ENCODE results near the gene DCT. TPM values are rescaled to one million over a fixed set of nuclear protein-coding genes. Genes with fewer than 3 reads are reported as not detected.
A peak's percentile ranks its signal among the peaks of the same experiment; 100 is the strongest.

The DCT gene
- polyA plus RNA-seq, 5 donors: 0.24 to 0.37 (median 0.35) TPM

DNA sequence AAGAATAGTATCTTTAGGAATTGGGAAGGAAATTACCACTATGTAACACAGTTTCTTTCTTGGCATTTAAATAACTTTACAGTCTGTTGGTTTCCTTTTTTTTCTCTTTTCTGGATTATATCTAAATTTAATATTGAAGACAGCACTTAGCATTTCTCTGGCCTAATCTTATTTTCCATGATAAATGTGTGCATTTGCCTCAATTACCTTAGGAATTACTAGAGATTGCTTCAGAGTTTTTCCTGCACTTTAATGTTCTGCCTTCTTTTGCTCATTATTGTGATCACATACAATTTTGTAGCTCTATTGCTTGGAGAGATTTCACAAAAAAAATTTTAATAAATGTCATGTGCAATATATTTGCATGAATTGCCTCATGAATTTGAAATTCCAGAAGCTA lies 25.1 kb downstream of the DCT start:
- DNase-seq: no peak

- no peak for DNase-seq
These were observed 34.7 kb downstream of the DCT start for GRCh38 chr13:94444826-94445225.

DNA sequence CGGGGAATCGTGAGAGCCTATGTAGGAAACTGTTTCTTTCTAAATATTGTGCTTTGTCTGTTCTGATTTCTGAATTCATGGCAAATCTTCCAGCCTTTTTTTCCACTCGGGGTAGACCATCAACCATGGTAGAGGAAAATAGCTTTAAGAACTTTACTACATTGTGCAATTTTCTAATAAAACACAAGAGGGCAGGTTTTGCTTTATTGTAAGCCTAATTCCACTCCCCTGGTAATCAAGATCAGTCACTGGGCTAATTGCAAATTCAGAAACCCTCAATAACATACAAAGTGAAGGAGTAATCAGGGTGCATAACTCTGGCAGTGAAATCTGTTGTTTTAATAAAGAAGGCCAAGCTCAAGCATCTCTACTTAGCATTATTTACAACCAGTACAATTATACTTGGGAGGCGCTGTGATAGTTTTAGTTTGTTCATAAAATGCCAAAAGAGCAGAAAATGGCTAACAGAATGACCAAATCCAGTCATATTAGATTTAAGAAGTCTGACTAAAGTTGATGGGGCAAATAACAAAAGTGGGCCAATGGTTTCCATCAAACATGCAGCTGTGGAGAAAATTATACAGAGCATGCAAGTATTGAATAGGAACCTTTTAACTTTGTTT lies 43.8 kb downstream of the DCT start:
- peak; percentile 33 to 64 for DNase-seq

DNA sequence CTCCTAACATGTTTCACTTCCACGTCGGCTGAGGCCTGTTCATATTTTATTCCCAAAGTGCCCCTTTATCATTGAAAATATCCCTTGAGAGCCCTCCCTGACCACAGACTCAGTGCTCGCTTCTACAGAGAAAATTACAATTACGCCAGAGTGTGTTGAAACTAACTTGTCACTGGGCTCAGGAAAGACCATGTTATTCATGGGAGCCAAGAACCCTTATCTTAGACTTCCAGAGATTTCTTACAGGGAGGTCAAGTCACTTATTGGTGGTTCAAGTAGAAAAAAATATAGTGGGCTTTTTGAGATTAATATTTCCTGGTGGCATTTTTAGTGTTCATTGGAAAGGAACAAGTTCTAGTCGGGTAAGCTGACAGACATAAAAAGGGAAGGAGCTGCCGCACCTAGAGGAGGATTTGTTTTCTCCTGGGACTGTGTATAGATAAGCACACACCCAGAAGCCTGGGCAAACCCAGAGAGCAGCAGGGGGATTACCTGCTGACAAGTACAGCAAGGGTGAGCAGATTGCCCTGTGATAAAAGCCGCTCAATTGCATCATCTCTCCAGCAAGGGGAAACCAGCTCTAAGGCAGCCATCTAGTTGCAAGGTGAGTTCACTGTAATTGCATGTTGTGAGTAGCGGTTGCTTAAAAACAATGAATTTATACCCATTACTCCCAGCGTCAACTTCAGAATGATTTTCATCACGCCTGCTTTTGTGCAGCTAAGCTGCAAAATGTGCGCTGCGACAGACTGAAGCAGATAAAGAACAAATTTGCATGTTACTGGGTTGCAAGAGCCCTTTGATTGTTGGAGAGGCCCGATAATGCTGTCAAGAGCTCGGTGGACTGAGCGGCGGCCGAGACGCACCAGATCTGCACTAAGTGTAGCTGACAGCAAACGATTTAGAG lies 46.2 kb downstream of the DCT start:
- no peak for DNase-seq

DNA sequence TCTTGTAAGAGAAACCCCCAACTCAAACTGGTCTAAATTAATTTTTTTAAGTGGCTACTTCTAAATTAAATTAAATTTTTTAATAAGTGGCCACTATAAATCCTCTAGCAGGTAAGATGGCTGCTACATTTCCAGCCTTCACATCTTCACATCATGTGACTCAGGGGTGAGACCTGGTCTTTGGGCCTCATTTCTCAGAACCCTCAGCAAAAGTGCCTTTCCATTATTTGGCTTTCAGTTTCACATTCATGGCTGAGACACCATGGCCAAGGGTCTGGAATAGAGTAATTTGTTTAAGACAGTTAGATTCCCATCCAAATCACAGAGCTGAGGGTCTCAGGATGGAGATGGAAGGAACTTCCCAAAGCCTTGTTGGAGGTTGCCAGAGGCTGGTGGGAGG lies 47.5 kb downstream of the DCT start:
- no peak for DNase-seq

GRCh38 chr13:94431574-94431973 lies 47.9 kb downstream of the DCT start:
- DNase-seq: peak in 1 of 2 donors; percentile 40

- DNase-seq: no peak
These were observed 52.0 kb downstream of the DCT start for GRCh38 chr13:94427313-94427953.

GRCh38 chr13:94419925-94420305 lies 59.6 kb downstream of the DCT start:
- no peak for DNase-seq

DNA sequence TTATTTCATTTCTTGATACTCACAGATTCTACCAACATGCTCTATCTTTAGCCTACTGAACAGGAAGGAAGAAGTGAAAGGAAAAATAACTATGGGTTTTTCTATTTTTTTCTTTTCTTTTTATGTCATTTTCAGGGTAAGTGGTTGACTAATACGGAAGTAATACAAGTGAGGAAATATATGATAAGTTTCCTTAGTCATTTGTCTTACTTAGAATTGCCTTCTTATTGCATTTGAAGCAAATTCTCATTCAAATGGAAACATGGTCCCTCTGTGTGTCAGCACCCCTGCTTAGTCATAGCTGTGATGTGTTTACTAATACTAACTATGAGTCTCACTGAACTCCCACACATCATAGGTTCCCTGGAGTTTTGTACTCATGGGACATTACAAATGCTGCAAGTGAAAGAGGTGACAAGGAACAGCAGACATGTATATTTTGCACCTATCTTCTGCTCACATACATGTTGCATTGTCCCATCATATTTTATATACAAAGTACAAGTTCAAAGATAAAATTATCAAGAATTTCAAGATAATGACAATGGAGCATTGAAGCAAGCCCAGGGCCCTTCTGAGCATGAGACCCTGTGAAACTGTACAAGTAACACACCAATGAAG lies 60.1 kb downstream of the DCT start:
- DNase-seq: no peak

DNA sequence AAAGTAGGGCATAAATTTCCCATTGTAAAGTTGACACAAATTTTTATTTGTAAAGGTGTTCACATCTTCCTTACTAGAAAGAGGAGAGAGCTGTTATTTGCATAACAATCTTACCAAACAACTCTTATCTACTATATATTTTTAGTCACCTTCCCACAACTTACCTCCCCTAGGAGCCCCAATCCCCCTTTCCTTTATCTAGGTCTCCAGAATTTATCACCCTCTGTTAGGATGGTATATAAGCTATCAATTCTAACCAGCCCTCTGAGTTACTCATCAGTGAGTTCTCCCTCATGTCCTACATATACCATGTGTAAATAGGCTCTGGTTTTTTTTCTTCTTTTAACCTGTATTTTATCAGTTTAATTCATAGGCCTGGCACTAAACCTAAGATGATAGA lies 62.2 kb downstream of the DCT start:
- DNase-seq: no peak

DNA sequence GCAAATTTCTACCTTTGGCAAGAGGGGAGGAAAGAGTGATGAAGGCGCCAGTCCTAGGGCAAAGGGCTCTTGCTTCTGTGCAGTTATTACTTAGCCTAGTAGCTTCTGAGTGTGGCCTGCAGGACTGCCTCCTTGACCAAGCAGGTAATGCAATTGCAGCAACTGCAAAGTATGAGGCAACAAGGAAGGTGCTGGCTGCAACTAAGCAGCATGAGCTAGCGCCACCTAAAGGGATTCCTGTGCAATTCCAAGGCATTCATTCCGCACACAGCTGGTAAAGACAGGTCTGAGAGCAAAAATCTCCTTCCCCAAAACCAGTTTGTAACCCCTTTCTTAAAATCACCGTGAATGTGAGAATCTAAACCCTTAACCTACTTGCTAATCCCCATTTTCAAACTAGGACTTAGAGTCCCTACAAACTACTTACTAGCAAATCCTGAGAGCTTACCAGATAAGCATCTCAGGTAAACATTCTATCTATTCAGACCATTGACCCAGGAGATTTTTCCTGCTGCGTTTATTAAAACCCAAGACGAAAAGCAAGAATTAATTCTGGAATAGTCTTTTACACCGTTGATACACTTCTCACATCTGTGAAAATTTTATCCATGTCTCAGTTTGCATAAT lies 62.9 kb downstream of the DCT start:
- no peak for DNase-seq

DNA sequence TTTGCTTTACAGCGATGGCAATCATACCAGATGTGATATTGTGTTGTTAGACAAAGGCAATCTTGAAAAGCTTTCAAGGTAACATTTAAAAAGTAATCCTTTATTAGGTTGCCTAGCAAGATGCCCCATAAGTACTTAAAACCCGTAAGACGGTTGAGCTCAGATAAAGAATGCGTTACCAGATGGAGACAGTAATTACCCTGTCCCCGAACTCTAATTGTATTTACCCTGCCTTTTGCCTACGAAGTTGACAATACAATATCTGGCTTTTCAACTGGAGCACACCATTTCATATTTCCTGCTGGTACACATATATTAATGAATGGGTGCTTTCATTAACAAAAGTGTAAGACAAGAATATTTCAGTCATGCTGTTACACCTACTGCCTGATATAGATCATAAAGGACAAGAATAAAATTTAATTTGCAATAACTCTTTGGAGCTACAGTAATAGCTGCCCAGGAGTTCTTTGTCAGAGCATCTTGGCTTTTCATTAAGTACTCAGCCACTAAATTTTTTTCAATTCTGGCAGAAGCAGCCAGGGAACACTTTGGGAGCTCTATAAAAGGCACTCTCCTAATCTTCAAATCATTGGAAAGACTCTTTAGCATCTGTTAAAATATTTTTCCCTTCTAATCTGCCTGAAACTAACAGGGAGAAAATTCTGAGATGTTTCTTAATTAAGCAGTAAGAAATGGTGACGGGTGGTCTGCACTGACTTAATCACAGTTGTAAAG lies 63.8 kb downstream of the DCT start:
- DNase-seq: no peak

DNA sequence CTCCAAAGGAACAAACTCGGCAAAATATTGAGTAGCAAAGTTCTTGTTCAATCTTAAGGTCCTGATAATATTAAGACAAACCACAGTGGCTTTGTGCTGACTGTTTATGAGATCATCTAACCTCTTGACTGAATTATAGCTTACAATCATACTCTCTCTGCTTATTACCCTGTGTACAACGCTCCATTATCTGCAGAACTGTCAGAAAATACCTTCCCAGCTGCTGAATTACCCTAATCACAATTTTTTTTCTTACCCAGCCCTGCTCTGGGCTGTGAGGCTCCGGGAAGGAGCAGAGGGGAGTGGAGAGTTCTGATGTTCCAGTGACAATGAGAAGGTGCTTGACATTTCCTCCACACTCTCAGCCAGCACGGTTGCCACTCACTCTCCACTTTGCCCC lies 64.8 kb downstream of the DCT start:
- no peak for DNase-seq

GRCh38 chr13:94414141-94414540 lies 65.3 kb downstream of the DCT start:
- no peak for DNase-seq

DNA sequence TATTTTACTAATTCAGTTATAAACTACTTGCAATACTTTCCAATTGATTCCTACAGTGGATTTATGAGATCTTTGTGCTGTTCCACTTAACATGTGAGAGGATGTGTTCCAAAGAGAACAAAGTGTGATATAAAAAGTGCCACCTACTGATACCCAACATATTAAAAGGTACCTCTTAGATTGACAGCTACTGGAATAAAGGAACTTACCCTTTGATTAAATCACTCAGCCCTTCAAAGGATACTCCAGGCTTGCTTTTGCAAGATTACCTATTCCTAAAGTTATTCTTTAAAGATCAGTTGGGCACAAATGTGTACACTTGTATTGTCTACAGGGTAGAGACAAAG lies 65.9 kb downstream of the DCT start:
- DNase-seq: no peak

DNA sequence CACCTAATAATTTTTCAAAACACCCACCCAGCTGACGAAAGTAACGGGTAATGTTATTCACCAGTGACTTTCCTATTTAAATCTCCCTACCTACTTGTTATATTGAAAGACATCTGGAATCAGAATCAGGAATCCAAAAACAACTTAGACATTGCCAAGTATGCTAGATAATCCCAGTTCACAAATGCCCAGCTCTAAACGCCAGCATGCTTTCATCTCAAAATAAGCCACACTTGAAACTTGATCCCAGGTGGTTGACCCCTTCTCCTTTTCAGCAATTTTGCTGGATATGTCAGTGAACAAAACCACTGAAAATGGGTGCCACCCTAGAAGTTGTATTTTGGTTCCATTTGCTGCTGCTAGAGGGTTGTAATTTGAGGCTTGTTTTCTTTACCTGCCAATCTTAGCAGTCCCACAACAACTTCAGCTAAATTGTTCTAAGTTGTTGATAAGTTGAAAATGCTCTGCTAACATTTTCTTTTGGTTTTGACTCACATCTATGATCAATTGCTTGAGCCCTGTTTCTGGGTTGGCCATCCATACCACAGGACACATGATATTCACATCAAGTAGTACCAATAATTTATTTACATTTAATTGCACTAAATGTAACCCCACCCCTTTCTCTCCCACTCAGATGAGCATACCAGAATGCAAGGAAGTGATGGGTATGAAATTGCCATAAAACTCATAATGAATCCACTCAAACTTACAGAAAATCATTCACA lies 66.4 kb downstream of the DCT start:
- no peak for DNase-seq

GRCh38 chr13:94411747-94412146 lies 67.7 kb downstream of the DCT start:
- no peak for DNase-seq

DNA sequence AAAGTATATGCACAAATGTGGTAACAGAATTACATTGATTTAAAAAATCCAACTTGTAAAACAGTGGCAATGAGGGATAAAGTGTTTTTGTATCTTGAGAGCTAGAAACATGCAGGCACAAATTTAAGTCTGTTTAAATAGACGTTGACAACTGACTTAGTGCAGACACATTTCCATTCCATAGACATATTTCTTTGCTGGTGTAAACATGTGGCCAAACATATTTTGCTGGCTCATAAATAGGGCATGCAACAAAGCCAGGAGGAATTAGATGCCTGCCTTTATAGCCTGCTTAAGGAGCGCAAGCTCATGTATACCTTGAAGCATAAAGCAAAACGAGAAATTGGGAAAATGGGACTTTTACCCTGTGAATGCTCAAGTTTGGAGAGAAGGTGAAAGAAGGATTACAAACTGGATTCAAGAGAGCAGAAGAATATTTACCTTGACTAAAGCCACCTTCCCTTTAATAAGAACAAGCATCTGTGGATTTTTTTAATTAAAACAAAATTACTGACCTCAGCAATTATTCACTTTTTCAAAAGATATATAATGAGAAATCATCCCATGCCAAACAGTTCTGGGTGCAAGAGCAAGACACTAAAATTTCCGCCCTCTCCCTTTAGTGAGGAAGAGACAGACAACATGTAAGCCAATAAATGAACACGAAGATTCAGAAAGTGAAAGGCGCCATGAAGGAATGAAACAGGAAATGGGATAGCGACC lies 71.0 kb downstream of the DCT start:
- no peak for DNase-seq

DNA sequence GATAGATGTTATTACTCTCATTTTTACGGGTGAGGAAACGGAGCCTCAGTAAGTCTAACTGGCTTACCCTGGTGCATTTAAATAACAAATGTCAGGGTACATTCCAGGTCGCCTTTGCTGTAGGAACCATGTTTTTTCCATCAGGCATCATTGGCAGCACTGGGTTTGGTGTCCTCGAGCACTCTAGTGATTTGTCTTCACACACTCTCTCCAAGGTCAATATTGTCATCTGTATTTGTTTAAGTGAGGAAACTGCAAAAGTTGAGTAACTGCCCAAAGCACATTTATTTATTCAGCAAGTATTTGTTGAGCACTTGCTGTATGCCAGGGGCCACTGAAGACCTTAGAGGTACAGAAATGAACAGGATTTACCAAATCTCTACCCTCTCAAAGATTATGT lies 78.6 kb downstream of the DCT start:
- DNase-seq: no peak

- no peak for DNase-seq
These were observed 79.7 kb downstream of the DCT start for GRCh38 chr13:94399812-94400211.

All from right lung (tissue), 5 donors.